Transverse colon (tissue), 4 donors: ENCODE results near the gene KNL1. TPM values are rescaled to one million over a fixed set of nuclear protein-coding genes. Genes with fewer than 3 reads are reported as not detected.
"Not testable (repeated sequence)": the region's sequence is repeated elsewhere in the genome, so short reads cannot be mapped to it uniquely, and the experiment has no call there.

Source experiments
- DNase-seq: peaks from one replicate; pipeline ENCODE4 v3.0.0-alpha.2; 2019
- H3K27ac ChIP-seq, 4 donors: fragments of 200-600 bp; sonication (generic); 2 replicates each; pipeline ENCODE4 v1.5.1; 2016 to 2018; ENCODE audit warnings: inconsistent platforms in 4 of 4
- H3K27me3 ChIP-seq: fragments of 200-600 bp; sonication (generic); 2 replicates; pipeline ENCODE4 v1.5.1; 2017; ENCODE audit warnings: inconsistent platforms
- H3K36me3 ChIP-seq, 4 donors: fragments of 200-600 bp; sonication (generic); 2 replicates each; pipeline ENCODE4 v1.5.1; 2017 to 2019; ENCODE audit warnings: inconsistent platforms in 4 of 4
- H3K4me1 ChIP-seq, 4 donors: fragments of 200-600 bp; sonication (generic); 2 replicates each; pipeline ENCODE4 v1.5.1; 2017 to 2020; ENCODE audit warnings: inconsistent platforms in 4 of 4
- H3K4me3 ChIP-seq, 4 donors: fragments of 200-600 bp; sonication (generic); 1 replicate in 1 of 4; 2 replicates in 3 of 4; pipeline versions ENCODE4 v1.5.1 to v1.6.1; 2017 to 2019; ENCODE audit warnings: inconsistent platforms in 4 of 4
- H3K9me3 ChIP-seq, 2 donors: fragments of 200-600 bp; sonication (generic); 2 replicates each; pipeline ENCODE4 v1.5.1; 2017 to 2019; ENCODE audit warnings: inconsistent platforms in 2 of 2
- CTCF ChIP-seq, 5 experiments: fragments of 200-600 bp in 3 of 5; fragments of 450-650 bp in 2 of 5; sonication (generic) in 3 of 5; IDR thresholded peaks; 1 replicate in 2 of 5; 2 replicates in 3 of 5; pipeline ENCODE4 v1.5.1; 2016 to 2017; ENCODE audit warnings: antibody characterized with exemption in 5 of 5, inconsistent platforms in 3 of 5, mild to moderate bottlenecking in 2 of 5, moderate library complexity in 1 of 5
- EP300 ChIP-seq: sonication (generic); formaldehyde crosslinking; IDR thresholded peaks from one replicate; pipeline ENCODE4 v1.6.1; 2017; ENCODE audit warnings: antibody characterized with exemption, low read depth
- POLR2A ChIP-seq: fragments of 450-650 bp; IDR thresholded peaks from one replicate; pipeline ENCODE4 v1.6.1; 2016; ENCODE audit warnings: antibody characterized with exemption, mild to moderate bottlenecking, moderate library complexity
- POLR2AphosphoS5 ChIP-seq, 3 donors: sonication (generic); formaldehyde crosslinking; IDR thresholded peaks; one replicate each; pipeline ENCODE4 v1.6.1; 2016; ENCODE audit warnings: antibody characterized with exemption in 3 of 3
- WGBS, 2 donors: methylation state at CpG; one replicate each; pipeline ENCODE4 v1.1.5; 2018; ENCODE audit warnings: low coverage in 1 of 2; 5-methylcytosine and 5-hydroxymethylcytosine counted together
- in situ Hi-C, 4 donors: fragments of 200-750 bp; cut with MboI; loops; one replicate each; pipeline versions ENCODE4 v1.15.0 to v1.15.1; 2017; ENCODE audit warnings: low sequenced_read_pairs in 3 of 4, low pct_ligation_motif_present in 1 of 4, low pct_unique_long_range_greater_than_20kb in 1 of 4
- intact Hi-C: fragments of 100-400 bp; cut with DNase I; formaldehyde crosslinking; loops from one replicate; pipeline ENCODE4 v1.15.1; 2023; ENCODE audit warnings: low total_unique reads
- total RNA-seq, 4 donors: library from RNA; depleted of rRNA; stranded (reverse); fragments of >200 nt; gene quantifications; one replicate each; pipeline ENCODE4 v1.1.0, GENCODE V29; 2016

The KNL1 gene
- total RNA-seq, 4 donors from 2014 or later, result 3.4 to 7.6 (median 3.9) TPM

- no peak overlapping the region for H3K4me3 ChIP-seq
- 94 to 95% methylated on average over 7 of the region's 7 CpGs for WGBS, 2 donors
- no peak overlapping the region for H3K27ac ChIP-seq
- TF ChIP-seq EP300 (no peak), POLR2A (no peak), CTCF (IDR thresholded peaks at IDR 0.05) (no peak), POLR2AphosphoS5 (IDR thresholded peaks at IDR 0.05) (no peak)
- DNase-seq, result no peak
- intact Hi-C loops, result no loop called here
- no peaks in the 10 kb centered on the region for H3K36me3 ChIP-seq
- no peaks in the 10 kb centered on the region for H3K4me1 ChIP-seq
- H3K27me3 ChIP-seq, result no peaks in the 10 kb centered on the region
- in situ Hi-C loops, result no loop called here
- no peaks in the 10 kb centered on the region for H3K9me3 ChIP-seq
These were observed 70.9 kb downstream of the KNL1 start for GRCh38 chr15:40664909-40665308.

- H3K27me3 ChIP-seq, H3K27ac ChIP-seq, intact Hi-C loops, DNase-seq, H3K36me3 ChIP-seq, H3K4me1 ChIP-seq, H3K9me3 ChIP-seq, H3K4me3 ChIP-seq: not testable (repeated sequence)
- 88% methylated on average over 6 of the region's 6 CpGs; no CpG with 5 or more reads in 1 of the 2 donors for WGBS, 2 donors
- in situ Hi-C loops, result loop anchor here in 3 of 4 donors (10.0 to 25.0 kb wide), 2 partner anchors 99 to 211 kb away; partner anchors contain the start of gene VPS18 (in 3 of the 3)
These were observed 82.2 kb downstream of the KNL1 start for GRCh38 chr15:40676290-40676689.

- H3K27me3 ChIP-seq, H3K4me1 ChIP-seq, H3K4me3 ChIP-seq, H3K9me3 ChIP-seq, H3K36me3 ChIP-seq, DNase-seq, H3K27ac ChIP-seq, intact Hi-C loops: not testable (repeated sequence)
- in situ Hi-C loops, result loop anchor here in 3 of 4 donors (10.0 to 25.0 kb wide), 2 partner anchors 98 to 210 kb away; partner anchors contain the start of gene VPS18 (in 3 of the 3)
- 96% methylated on average over 31 of the region's 38 CpGs; no CpG with 5 or more reads in 1 of the 2 donors for WGBS, 2 donors
These were observed 82.9 kb downstream of the KNL1 start for GRCh38 chr15:40676906-40677305.

GRCh38 chr15:40680151-40680550 lies 86.1 kb downstream of the KNL1 start:
- no peaks in the 10 kb centered on the region for H3K27me3 ChIP-seq
- H3K36me3 ChIP-seq, result no peaks in the 10 kb centered on the region
- in situ Hi-C loops, result loop anchor here in 3 of 4 donors (25.0 kb wide), 1 partner anchor 207 kb away; the partner anchor contains the start of gene VPS18 (in 3 of the 3)
- no peak overlapping the region for H3K27ac ChIP-seq
- intact Hi-C loops, result no loop called here
- 92% methylated on average over 1 of the region's 1 CpG; no CpG with 5 or more reads in 1 of the 2 donors for WGBS, 2 donors
- DNase-seq, result no peak
- H3K9me3 ChIP-seq, result no peaks in the 10 kb centered on the region
- H3K4me3 ChIP-seq, result no peak overlapping the region
- H3K4me1 ChIP-seq, result no peaks in the 10 kb centered on the region
- TF ChIP-seq CTCF (IDR thresholded peaks at IDR 0.05) (no peak), POLR2A (no peak), EP300 (no peak), POLR2AphosphoS5 (IDR thresholded peaks at IDR 0.05) (no peak)

- DNase-seq, H3K4me1 ChIP-seq, intact Hi-C loops, H3K36me3 ChIP-seq, H3K27ac ChIP-seq, H3K4me3 ChIP-seq, H3K27me3 ChIP-seq, H3K9me3 ChIP-seq: not testable (repeated sequence)
- in situ Hi-C loops, result loop anchor here in 3 of 4 donors (25.0 kb wide), 1 partner anchor 206 kb away; the partner anchor contains the start of gene VPS18 (in 3 of the 3)
- 88 to 100% methylated on average over 1 of the region's 1 CpG for whole genome bisulfite sequencing, 2 donors
These were observed 86.9 kb downstream of the KNL1 start for GRCh38 chr15:40680959-40681358.

GRCh38 chr15:40684381-40684780 lies 90.3 kb downstream of the KNL1 start:
- Histone ChIP-seq H3K27me3 (no peaks in the 10 kb centered on the region), H3K36me3 (no peaks in the 10 kb centered on the region), H3K9me3 (no peaks in the 10 kb centered on the region), H3K4me3 (no peak overlapping the region), H3K4me1 (no peaks in the 10 kb centered on the region), H3K27ac (no peak overlapping the region)
- no peak for DNase-seq
- in situ Hi-C loops, result loop anchor here in 3 of 4 donors (25.0 kb wide), 1 partner anchor 203 kb away; the partner anchor contains the start of gene VPS18 (in 3 of the 3)
- intact Hi-C loops, result no loop called here
- TF ChIP-seq CTCF (IDR thresholded peaks at IDR 0.05) (no peak), EP300 (no peak), POLR2AphosphoS5 (IDR thresholded peaks at IDR 0.05) (no peak), POLR2A (no peak)
